ENCODE results near the gene ITGB4. TPM values are rescaled to one million over a fixed set of nuclear protein-coding genes. Genes with fewer than 3 reads are reported as not detected.

Gene ITGB4
- total and polyA plus RNA-seq, 2 donors (not counting 3 experiments of a cell fraction or from before 2014, with no cell fraction given), result 4.2 to 6.7 TPM

- DNase-seq (ENCODE audit: low read depth, low spot score) (no peak), FAIRE-seq (peak; percentile 74)
- TF ChIP-seq POLR2AphosphoS5 (IDR thresholded peaks at IDR 0.05; ENCODE audit: insufficient read depth, low read depth, low read length) (no peak), MAX (IDR thresholded peaks at IDR 0.05; ENCODE audit: insufficient read depth, insufficient read length) (no peak), EZH2 (IDR thresholded peaks at IDR 0.05; ENCODE audit: borderline replicate concordance, low read depth, low read length, severe bottlenecking) (no peak), JUN (IDR thresholded peaks at IDR 0.05; ENCODE audit: borderline replicate concordance, insufficient read depth, insufficient read length, low read depth) (no peak), POLR2A (IDR thresholded peaks at IDR 0.05; ENCODE audit: low read depth, low read length) (no peak), MYC (IDR thresholded peaks at IDR 0.05; ENCODE audit: low read depth, low read length) (no peak), GATA2 (IDR thresholded peaks at IDR 0.05; ENCODE audit: insufficient read depth, insufficient read length, low read depth, low read length) (no peak), FOS (IDR thresholded peaks at IDR 0.05; ENCODE audit: borderline replicate concordance, insufficient read depth, low read length) (no peak)
- TF ChIP-seq, protein P1, sequence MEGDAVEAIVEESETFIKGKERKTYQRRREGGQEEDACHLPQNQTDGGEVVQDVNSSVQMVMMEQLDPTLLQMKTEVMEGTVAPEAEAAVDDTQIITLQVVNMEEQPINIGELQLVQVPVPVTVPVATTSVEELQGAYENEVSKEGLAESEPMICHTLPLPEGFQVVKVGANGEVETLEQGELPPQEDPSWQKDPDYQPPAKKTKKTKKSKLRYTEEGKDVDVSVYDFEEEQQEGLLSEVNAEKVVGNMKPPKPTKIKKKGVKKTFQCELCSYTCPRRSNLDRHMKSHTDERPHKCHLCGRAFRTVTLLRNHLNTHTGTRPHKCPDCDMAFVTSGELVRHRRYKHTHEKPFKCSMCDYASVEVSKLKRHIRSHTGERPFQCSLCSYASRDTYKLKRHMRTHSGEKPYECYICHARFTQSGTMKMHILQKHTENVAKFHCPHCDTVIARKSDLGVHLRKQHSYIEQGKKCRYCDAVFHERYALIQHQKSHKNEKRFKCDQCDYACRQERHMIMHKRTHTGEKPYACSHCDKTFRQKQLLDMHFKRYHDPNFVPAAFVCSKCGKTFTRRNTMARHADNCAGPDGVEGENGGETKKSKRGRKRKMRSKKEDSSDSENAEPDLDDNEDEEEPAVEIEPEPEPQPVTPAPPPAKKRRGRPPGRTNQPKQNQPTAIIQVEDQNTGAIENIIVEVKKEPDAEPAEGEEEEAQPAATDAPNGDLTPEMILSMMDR (IDR thresholded peaks at IDR 0.05; ENCODE audit: extremely low read depth in 1 of 2, insufficient read depth in 1 of 2, low read depth in 1 of 2, low read length in 2 of 2), result no peak
- no peak overlapping the region for H3K9ac ChIP-seq (replicated peaks; ENCODE audit: extremely low read depth, insufficient read depth, low read length)
- H3K27me3 ChIP-seq (ENCODE audit: control insufficient read depth in 2 of 2, insufficient read depth in 2 of 2, low read length in 2 of 2), result no peaks in the 10 kb centered on the region
- POLR2A ChIA-PET, result interaction anchor here (0.6 kb wide), 1 partner anchor 72 kb away, joined by 3 read pairs; no protein-coding TSS in a partner anchor
- H3K36me3 ChIP-seq (ENCODE audit: control insufficient read depth in 2 of 2, extremely low read depth in 1 of 2, insufficient read depth in 2 of 2, low read length in 2 of 2), result peaks cover 18 to 20% of the 10 kb centered on the region in 2 experiments
- CTCF ChIA-PET, result interaction anchor here (0.9 to 19.6 kb wide), 7 partner anchors 12 to 77 kb away, joined by 3 to 653 read pairs (median 4); partner anchors contain the start of gene SMIM5
- intact Hi-C loops (cut with micrococcal nuclease), result no loop called here
- H3K27ac ChIP-seq (ENCODE audit: insufficient read depth, low read depth, low read length), result no peak overlapping the region
- no peak overlapping the region for H3K4me3 ChIP-seq (replicated peaks in 1 of 3; ENCODE audit: insufficient read depth in 1 of 3, low read depth in 1 of 3, low read length in 3 of 3)
- dilution Hi-C loops (cut with MboI; ENCODE audit: extremely low pct_ligation_motif_present, low sequenced_read_pairs), result no loop called here
- no peak overlapping the region for H3K4me2 ChIP-seq (ENCODE audit: insufficient read depth, low read length)
- H3K79me2 ChIP-seq (ENCODE audit: control insufficient read depth, insufficient read depth, low read length), result peaks cover 57% of the 10 kb centered on the region
- BruUV-seq (replicated peaks), result no TSS peak
- no peaks in the 10 kb centered on the region for H4K20me1 ChIP-seq (replicated peaks; ENCODE audit: control insufficient read depth, extremely low read depth, insufficient read depth, low read length)
- H3K9me3 ChIP-seq (replicated peaks; ENCODE audit: control insufficient read depth, insufficient read depth, low read length), result no peaks in the 10 kb centered on the region
- H2AFZ ChIP-seq (ENCODE audit: low read depth, low read length), result no peak overlapping the region
- peaks cover 31% of the 10 kb centered on the region for H3K4me1 ChIP-seq (ENCODE audit: control insufficient read depth, extremely low read depth, insufficient read depth, low read length)
- no peaks in the 10 kb centered on the region for H3K9me1 ChIP-seq (replicated peaks; ENCODE audit: control insufficient read depth, extremely low read depth, insufficient read depth, low read length)
These were observed 44.8 kb upstream of the ITGB4 start for GRCh38 chr17:75676461-75676860.
